ENCODE results near the gene NCAPG2. TPM values are rescaled to one million over a fixed set of nuclear protein-coding genes. Genes with fewer than 3 reads are reported as not detected.

The NCAPG2 gene
- total RNA-seq: 13.4 and 24.2 TPM in 2 replicates

GRCh38 chr7:158704524-158705233 is at the start of gene NCAPG2:
Gene NCAPG2 (minus strand): TSS chr7:158704804. CDS start chr7:158701899, 2,905 bp downstream.

GRCh38 chr7:158587162-158588084 is 117.2 kb downstream of the NCAPG2 start, which contains the start of gene PTPRN2:
Gene PTPRN2 (minus strand): TSS chr7:158587823.

Other genes with a start within 250 kb of the NCAPG2 start
- 0.18 and 0.85 TPM in 2 replicates for gene PTPRN2, start 117.0 kb downstream of the NCAPG2 start, total RNA-seq
- gene ESYT2, start 124.7 kb upstream of the NCAPG2 start, total RNA-seq: 43.0 and 67.0 TPM in 2 replicates
- 5.7 and 11.3 TPM in 2 replicates for gene DYNC2I1, start 151.8 kb upstream of the NCAPG2 start, total RNA-seq